PC-9 (cell line): ENCODE measurements around the gene PTPN1.

Experiments used
- CTCF ChIP-seq: fragments of 200-600 bp; sonication (generic); conservative IDR thresholded peaks from 2 replicates; pipeline ENCODE4 v1.6.1; 2017; ENCODE audit warnings: mixed run types, antibody characterized with exemption, mild to moderate bottlenecking, moderate library complexity
- EZH2 ChIP-seq: fragments of 200-600 bp; sonication (generic); IDR thresholded peaks from 2 replicates; pipeline ENCODE4 v1.8.0; 2017; ENCODE audit warnings: antibody characterized with exemption, low read depth

GRCh38 chr20:50568549-50568942 is 58.4 kb downstream of the PTPN1 start:
- no peak for TF ChIP-seq CTCF
- TF ChIP-seq EZH2: no peak
